DND-41 (cell line): Measurements from ENCODE around the gene NEURL1.
"Not testable (repeated sequence)": the region's sequence is repeated elsewhere in the genome, so short reads cannot be mapped to it uniquely, and the experiment has no call there.

Experiments
- ATAC-seq: fragments of 200-7000 bp; cut with Tn5 transposase; 3 replicates; pipeline ENCODE4 v1.9.1; 2021; ENCODE audit warnings: low read depth; ENCODE audit not compliant: insufficient read depth
- DNase-seq: peaks from one replicate; pipeline ENCODE4 v3.0.0-alpha.2; 2020
- H2AFZ ChIP-seq: 2 replicates; pipeline ENCODE4 v1.6.0; 2012; ENCODE audit warnings: low read depth, low read length
- H3K27ac ChIP-seq: 2 replicates; pipeline ENCODE4 v1.5.1; 2012; ENCODE audit warnings: low read length, inconsistent platforms
- H3K27me3 ChIP-seq: fragments of 200-600 bp; sonication (generic); 2 replicates; pipeline ENCODE4 v1.6.0; 2012; ENCODE audit warnings: low read length, mild to moderate bottlenecking, inconsistent platforms; ENCODE audit not compliant: insufficient read depth, poor library complexity
- H3K36me3 ChIP-seq: 2 replicates; pipeline ENCODE4 v1.5.1; 2012; ENCODE audit warnings: low read length, inconsistent platforms; ENCODE audit not compliant: insufficient read depth
- H3K4me1 ChIP-seq: 2 replicates; pipeline ENCODE4 v1.5.1; 2012; ENCODE audit warnings: mild to moderate bottlenecking, low read length; ENCODE audit not compliant: insufficient read depth
- H3K4me2 ChIP-seq: 2 replicates; pipeline ENCODE4 v1.6.0; 2012; ENCODE audit warnings: mild to moderate bottlenecking, moderate library complexity, low read length, inconsistent platforms; ENCODE audit not compliant: insufficient read depth
- H3K4me3 ChIP-seq, 2 experiments: fragments of 200-600 bp in 1 of 2; shearing (Covaris generic) in 1 of 2; 2 replicates each; pipeline ENCODE4 v1.5.1; 2012 to 2016; ENCODE audit warnings: inconsistent platforms in 2 of 2, low read length in 2 of 2, mild to moderate bottlenecking in 2 of 2, low read depth in 1 of 2, moderate library complexity in 1 of 2
- H3K79me2 ChIP-seq: 2 replicates; pipeline ENCODE4 v1.6.0; 2012; ENCODE audit warnings: low read length, inconsistent platforms; ENCODE audit not compliant: insufficient read depth
- H3K9ac ChIP-seq: 2 replicates; pipeline ENCODE4 v1.6.0; 2012; ENCODE audit warnings: low read depth, mild to moderate bottlenecking, inconsistent platforms, low read length, moderate library complexity
- H3K9me3 ChIP-seq: 2 replicates; pipeline ENCODE4 v1.5.1; 2012; ENCODE audit warnings: low read length, moderate library complexity, mild to moderate bottlenecking, inconsistent platforms; ENCODE audit not compliant: insufficient read depth, severe bottlenecking
- H4K20me1 ChIP-seq: 2 replicates; pipeline ENCODE4 v1.6.0; 2012; ENCODE audit warnings: low read length; ENCODE audit not compliant: insufficient read depth
- CTCF ChIP-seq: IDR thresholded peaks from 2 replicates; pipeline ENCODE4 v1.5.1; 2012; ENCODE audit warnings: borderline replicate concordance, low read length, moderate library complexity, mild to moderate bottlenecking; ENCODE audit not compliant: poor library complexity, severe bottlenecking; ENCODE audit errors: extremely low read depth
- EZH2 ChIP-seq: IDR thresholded peaks from 3 replicates; pipeline ENCODE4 v1.6.1; 2012; ENCODE audit warnings: borderline replicate concordance, low read depth, mild to moderate bottlenecking, moderate library complexity, low read length, inconsistent platforms; ENCODE audit not compliant: severe bottlenecking

The NEURL1 gene

GRCh38 chr10:103523683-103524082 lies 30.2 kb downstream of the NEURL1 start:
- H3K9me3 ChIP-seq = no peaks in the 10 kb centered on the region
- H3K4me2 ChIP-seq = no peak overlapping the region
- no peaks in the 10 kb centered on the region for H4K20me1 ChIP-seq
- no peak for DNase-seq
- H3K27me3 ChIP-seq = no peaks in the 10 kb centered on the region
- H3K9ac ChIP-seq = no peak overlapping the region
- no peaks in the 10 kb centered on the region for H3K4me1 ChIP-seq
- no peak overlapping the region for H2AFZ ChIP-seq
- TF ChIP-seq CTCF (no peak), EZH2 (no peak)
- H3K27ac ChIP-seq = no peak overlapping the region
- ATAC-seq = no peak
- H3K36me3 ChIP-seq = no peaks in the 10 kb centered on the region
- no peak overlapping the region for H3K4me3 ChIP-seq
- H3K79me2 ChIP-seq = no peaks in the 10 kb centered on the region

- no peaks in the 10 kb centered on the region for H3K79me2 ChIP-seq
- H3K4me3 ChIP-seq = no peak overlapping the region
- peaks cover 11% of the 10 kb centered on the region for H3K9me3 ChIP-seq
- H3K9ac ChIP-seq = no peak overlapping the region
- H3K4me1 ChIP-seq = no peaks in the 10 kb centered on the region
- H3K27me3 ChIP-seq = no peaks in the 10 kb centered on the region
- no peak overlapping the region for H3K4me2 ChIP-seq
- DNase-seq (no peak), ATAC-seq (no peak)
- H3K27ac ChIP-seq = no peak overlapping the region
- no peak overlapping the region for H2AFZ ChIP-seq
- no peak for TF ChIP-seq CTCF
- TF ChIP-seq EZH2 = no peak
- no peaks in the 10 kb centered on the region for H3K36me3 ChIP-seq
- no peaks in the 10 kb centered on the region for H4K20me1 ChIP-seq
These were observed 32.4 kb downstream of the NEURL1 start for GRCh38 chr10:103525901-103526300.

GRCh38 chr10:103527476-103527875 lies 34.0 kb downstream of the NEURL1 start:
- H3K79me2 ChIP-seq, H3K27me3 ChIP-seq, H3K4me3 ChIP-seq, ATAC-seq, H3K27ac ChIP-seq, H4K20me1 ChIP-seq, H3K9ac ChIP-seq, H3K36me3 ChIP-seq, DNase-seq, H2AFZ ChIP-seq, H3K4me1 ChIP-seq, H3K4me2 ChIP-seq: not testable (repeated sequence)
- peaks cover 11% of the 10 kb centered on the region for H3K9me3 ChIP-seq

GRCh38 chr10:103528549-103528948 lies 35.0 kb downstream of the NEURL1 start:
- no peaks in the 10 kb centered on the region for H3K4me1 ChIP-seq
- no peak overlapping the region for H3K9ac ChIP-seq
- H3K9me3 ChIP-seq = peaks cover 11% of the 10 kb centered on the region
- no peaks in the 10 kb centered on the region for H4K20me1 ChIP-seq
- no peak overlapping the region for H3K4me2 ChIP-seq
- DNase-seq (no peak), ATAC-seq (no peak)
- no peaks in the 10 kb centered on the region for H3K36me3 ChIP-seq
- no peak overlapping the region for H3K27ac ChIP-seq
- H3K79me2 ChIP-seq = no peaks in the 10 kb centered on the region
- H3K27me3 ChIP-seq = no peaks in the 10 kb centered on the region
- no peak overlapping the region for H3K4me3 ChIP-seq
- H2AFZ ChIP-seq = no peak overlapping the region
- no peak for TF ChIP-seq CTCF
- no peak for TF ChIP-seq EZH2
